ENCODE results near the gene TEX48.

Gene TEX48

GRCh38 chr9:114627553-114627952 lies 54.4 kb downstream of the TEX48 start:
- Histone ChIP-seq H3K9me2 (replicated peaks; ENCODE audit: insufficient read depth, low read length) (no peaks in the 10 kb centered on the region), H3K9ac (ENCODE audit: low read length) (no peak overlapping the region), H3K4me2 (ENCODE audit: low read depth, low read length, poor library complexity, severe bottlenecking) (no peak overlapping the region), H4K20me1 (ENCODE audit: low read depth, low read length) (no peaks in the 10 kb centered on the region), H3K36me3 (ENCODE audit: low read length) (peaks cover 2% of the 10 kb centered on the region; the same call in 1 of the 2 replicates), H3K9me3 (ENCODE audit: insufficient read depth, low read length) (no peaks in the 10 kb centered on the region), H3K4me3 (ENCODE audit: insufficient read depth, low read length, poor library complexity, severe bottlenecking) (no peak overlapping the region), H2AFZ (ENCODE audit: low read depth, low read length, severe bottlenecking) (no peak overlapping the region), H3K79me2 (ENCODE audit: insufficient read depth, low read length) (no peaks in the 10 kb centered on the region), H3K27ac (ENCODE audit: low read depth, low read length) (no peak overlapping the region), H3F3A (ENCODE audit: insufficient read depth) (no peaks in the 10 kb centered on the region), H3K27me3 (ENCODE audit: low read length) (no peaks in the 10 kb centered on the region)
- TF ChIP-seq EZH2phosphoT487 (conservative IDR thresholded peaks at IDR 0.05; ENCODE audit: low read length) (no peak), CTCF (IDR thresholded peaks at IDR 0.05; ENCODE audit: insufficient read depth, low read length, poor library complexity, severe bottlenecking) (no peak)

GRCh38 chr9:114626415-114627020 lies 55.5 kb downstream of the TEX48 start:
- H3K9me2 ChIP-seq (replicated peaks; ENCODE audit: insufficient read depth, low read length), result no peaks in the 10 kb centered on the region
- H3K27me3 ChIP-seq (ENCODE audit: low read length), result no peaks in the 10 kb centered on the region

GRCh38 chr9:114624677-114625076 lies 57.3 kb downstream of the TEX48 start:
- no peaks in the 10 kb centered on the region for H3K9me3 ChIP-seq (ENCODE audit: insufficient read depth, low read length)
- no peak overlapping the region for H3K4me3 ChIP-seq (ENCODE audit: insufficient read depth, low read length, poor library complexity, severe bottlenecking)
- no peaks in the 10 kb centered on the region for H3K27me3 ChIP-seq (ENCODE audit: low read length)
- H3K27ac ChIP-seq (ENCODE audit: low read depth, low read length), result no peak overlapping the region
- H3K9ac ChIP-seq (ENCODE audit: low read length), result no peak overlapping the region
- peaks cover 23% of the 10 kb centered on the region for H3K79me2 ChIP-seq (ENCODE audit: insufficient read depth, low read length)
- no peak overlapping the region for H3K4me2 ChIP-seq (ENCODE audit: low read depth, low read length, poor library complexity, severe bottlenecking)
- H3K9me2 ChIP-seq (replicated peaks; ENCODE audit: insufficient read depth, low read length), result no peaks in the 10 kb centered on the region
- no peaks in the 10 kb centered on the region; the same call in 1 of the 2 replicates for H3K36me3 ChIP-seq (ENCODE audit: low read length)
- no peaks in the 10 kb centered on the region for H3F3A ChIP-seq (ENCODE audit: insufficient read depth)
- H4K20me1 ChIP-seq (ENCODE audit: low read depth, low read length), result no peaks in the 10 kb centered on the region
- no peak overlapping the region for H2AFZ ChIP-seq (ENCODE audit: low read depth, low read length, severe bottlenecking)
- TF ChIP-seq CTCF (IDR thresholded peaks at IDR 0.05; ENCODE audit: insufficient read depth, low read length, poor library complexity, severe bottlenecking), result no peak
- TF ChIP-seq EZH2phosphoT487 (conservative IDR thresholded peaks at IDR 0.05; ENCODE audit: low read length), result no peak

More at GRCh38 chr9:114626415-114627020, 55.5 kb downstream of the TEX48 start:
- TF ChIP-seq CTCF (IDR thresholded peaks at IDR 0.05; ENCODE audit: insufficient read depth, low read length, poor library complexity, severe bottlenecking) (no peak), EZH2phosphoT487 (conservative IDR thresholded peaks at IDR 0.05; ENCODE audit: low read length) (no peak)
- Histone ChIP-seq H2AFZ (ENCODE audit: low read depth, low read length, severe bottlenecking) (no peak overlapping the region), H3K79me2 (ENCODE audit: insufficient read depth, low read length) (0 out of 2 replicates have a peak, but pooled peaks cover 8% of the 10 kb centered on the region), H3F3A (ENCODE audit: insufficient read depth) (no peaks in the 10 kb centered on the region), H3K9ac (ENCODE audit: low read length) (no peak overlapping the region), H3K9me3 (ENCODE audit: insufficient read depth, low read length) (no peaks in the 10 kb centered on the region), H3K36me3 (ENCODE audit: low read length) (no peaks in the 10 kb centered on the region; the same call in 1 of the 2 replicates), H3K4me2 (ENCODE audit: low read depth, low read length, poor library complexity, severe bottlenecking) (no peak overlapping the region), H3K27ac (ENCODE audit: low read depth, low read length) (no peak overlapping the region), H3K4me3 (ENCODE audit: insufficient read depth, low read length, poor library complexity, severe bottlenecking) (no peak overlapping the region), H4K20me1 (ENCODE audit: low read depth, low read length) (no peaks in the 10 kb centered on the region)

Measured in SU-DHL-6 (cell line).